AG04449 (cell line): Measurements from ENCODE around the gene PDE11A.

Source experiments
- CTCF ChIA-PET: fragments of 350-600 bp; formaldehyde crosslinking; extraction: SDS; loops from one replicate; lab custom pipeline; 2021; ENCODE audit warnings: antibody characterized with exemption; lab: Yijun Ruan, JAX
- POLR2A ChIA-PET: fragments of 400-600, 350-600 bp; formaldehyde crosslinking; extraction: SDS; loops from one replicate; lab custom pipeline; 2020; ENCODE audit warnings: antibody characterized with exemption, inconsistent platforms; lab: Yijun Ruan, JAX
- DNase-seq: peaks from one replicate; pipeline ENCODE4 v3.0.0-alpha.2; 2010; ENCODE audit warnings: low read depth, low spot score
- H3K4me3 ChIP-seq: 2 replicates; pipeline ENCODE4 v1.5.1; 2011; ENCODE audit warnings: low read depth, mild to moderate bottlenecking, control low read depth, low read length
- TF ChIP-seq, protein P1 (sequence below): IDR thresholded peaks from one replicate; pipeline ENCODE4 v1.5.1; 2011; ENCODE audit warnings: mild to moderate bottlenecking, moderate library complexity, low read length, control low read depth, inconsistent platforms; ENCODE audit not compliant: insufficient read depth; ENCODE audit errors: missing control alignments

The PDE11A gene

DNA sequence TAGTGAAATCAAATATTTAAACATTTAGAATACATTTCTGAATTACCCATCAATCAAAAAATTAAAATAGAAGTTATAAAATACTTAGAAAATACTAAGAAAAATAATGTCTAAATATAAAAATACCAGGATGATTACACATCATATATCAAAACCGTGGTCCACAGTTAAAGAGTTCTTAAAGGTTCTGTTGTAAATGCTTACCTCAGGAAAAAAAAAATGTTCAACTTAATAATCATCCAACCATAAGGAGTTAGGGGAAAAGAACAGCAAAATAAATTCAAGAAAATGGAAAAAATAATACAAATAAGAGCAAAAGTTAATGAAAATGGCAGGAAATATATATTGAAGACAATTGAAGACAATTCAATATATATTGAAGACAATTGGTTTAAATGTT, 43.2 kb downstream of the PDE11A start:
- TF ChIP-seq, protein P1, sequence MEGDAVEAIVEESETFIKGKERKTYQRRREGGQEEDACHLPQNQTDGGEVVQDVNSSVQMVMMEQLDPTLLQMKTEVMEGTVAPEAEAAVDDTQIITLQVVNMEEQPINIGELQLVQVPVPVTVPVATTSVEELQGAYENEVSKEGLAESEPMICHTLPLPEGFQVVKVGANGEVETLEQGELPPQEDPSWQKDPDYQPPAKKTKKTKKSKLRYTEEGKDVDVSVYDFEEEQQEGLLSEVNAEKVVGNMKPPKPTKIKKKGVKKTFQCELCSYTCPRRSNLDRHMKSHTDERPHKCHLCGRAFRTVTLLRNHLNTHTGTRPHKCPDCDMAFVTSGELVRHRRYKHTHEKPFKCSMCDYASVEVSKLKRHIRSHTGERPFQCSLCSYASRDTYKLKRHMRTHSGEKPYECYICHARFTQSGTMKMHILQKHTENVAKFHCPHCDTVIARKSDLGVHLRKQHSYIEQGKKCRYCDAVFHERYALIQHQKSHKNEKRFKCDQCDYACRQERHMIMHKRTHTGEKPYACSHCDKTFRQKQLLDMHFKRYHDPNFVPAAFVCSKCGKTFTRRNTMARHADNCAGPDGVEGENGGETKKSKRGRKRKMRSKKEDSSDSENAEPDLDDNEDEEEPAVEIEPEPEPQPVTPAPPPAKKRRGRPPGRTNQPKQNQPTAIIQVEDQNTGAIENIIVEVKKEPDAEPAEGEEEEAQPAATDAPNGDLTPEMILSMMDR, result no peak
- ChIA-PET POLR2A (no interaction called here), CTCF (no interaction called here)
- DNase-seq, result no peak
- H3K4me3 ChIP-seq, result no peak overlapping the region

DNA sequence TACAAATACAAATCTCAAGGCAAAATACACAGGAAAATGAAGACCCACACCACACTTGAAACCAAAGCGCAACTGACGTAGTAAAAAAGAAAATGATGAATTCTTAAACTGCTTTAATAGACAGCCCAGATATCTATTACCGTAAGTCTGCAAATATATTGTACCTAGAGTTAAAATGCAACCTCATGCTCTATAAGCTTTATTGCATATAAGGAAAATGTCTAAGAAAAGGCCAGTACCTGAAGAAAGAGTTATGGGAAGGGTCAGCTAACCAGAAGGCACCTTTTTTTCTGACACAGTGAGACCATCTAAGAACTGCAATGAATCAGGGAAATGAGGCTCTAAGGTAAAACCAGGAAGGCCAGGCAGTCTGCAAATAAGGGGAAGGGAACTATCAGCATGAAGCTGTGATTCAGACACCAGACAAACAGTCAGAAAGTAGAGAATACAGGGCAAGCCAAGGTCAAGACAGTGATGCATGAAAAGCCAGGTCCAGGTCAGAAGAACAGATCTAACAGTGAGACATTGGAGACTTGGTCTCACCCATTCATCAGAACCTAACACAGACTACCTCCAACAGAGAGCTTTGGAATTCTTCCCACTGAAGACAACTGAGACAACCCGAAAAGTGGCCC, 46.9 kb downstream of the PDE11A start:
- no peak overlapping the region for H3K4me3 ChIP-seq
- DNase-seq, result no peak
- ChIA-PET POLR2A (no interaction called here), CTCF (no interaction called here)
- TF ChIP-seq, protein P1, result no peak

DNA sequence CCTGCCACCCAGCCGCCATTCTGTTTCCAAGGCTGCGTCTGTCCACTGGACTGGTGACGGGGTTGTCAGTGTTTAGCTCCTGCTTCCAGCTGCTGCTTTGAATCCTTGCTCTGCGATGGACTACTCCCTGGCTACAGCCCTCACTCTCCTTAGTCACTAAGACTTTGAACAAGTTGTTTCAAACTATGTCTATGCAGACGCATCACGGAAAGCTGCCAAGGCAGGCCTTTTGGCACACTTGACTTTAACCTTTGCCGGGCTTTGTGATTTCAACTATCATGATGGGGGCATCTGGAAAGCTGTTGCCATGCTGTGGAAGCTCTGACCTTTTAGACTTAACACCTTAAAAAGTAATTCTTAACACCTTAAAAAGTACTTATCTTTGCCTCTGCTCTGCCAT, 54.4 kb downstream of the PDE11A start:
- no peak for DNase-seq
- POLR2A ChIA-PET, result no interaction called here
- CTCF ChIA-PET, result interaction anchor here (1.5 to 1.8 kb wide), 2 partner anchors 9 to 33 kb away, joined by 4 to 5 read pairs; no protein-coding TSS in a partner anchor
- no peak overlapping the region for H3K4me3 ChIP-seq
- TF ChIP-seq, protein P1, result no peak

DNA sequence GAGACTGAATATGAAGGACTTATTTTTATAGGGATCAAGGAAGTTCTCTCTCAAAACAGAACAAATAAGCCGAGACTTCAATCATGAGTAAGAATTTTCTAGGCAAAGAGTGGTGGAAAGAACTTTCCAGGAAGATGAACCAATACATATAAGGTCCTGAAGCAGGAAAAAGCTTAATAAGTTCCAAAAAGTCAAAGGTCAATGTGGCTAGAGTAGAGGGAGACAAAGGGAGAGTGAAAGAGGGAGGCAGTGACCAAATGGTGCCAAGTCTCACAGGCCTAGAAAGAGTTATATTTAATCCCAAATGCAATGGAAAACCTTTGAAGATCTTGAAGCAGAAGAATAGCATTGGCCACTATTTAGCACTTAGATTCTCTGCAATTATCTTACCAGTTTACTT, 56.0 kb downstream of the PDE11A start:
- H3K4me3 ChIP-seq, result no peak overlapping the region
- DNase-seq, result no peak
- ChIA-PET CTCF (no interaction called here), POLR2A (no interaction called here)
- TF ChIP-seq, protein P1, result no peak

DNA sequence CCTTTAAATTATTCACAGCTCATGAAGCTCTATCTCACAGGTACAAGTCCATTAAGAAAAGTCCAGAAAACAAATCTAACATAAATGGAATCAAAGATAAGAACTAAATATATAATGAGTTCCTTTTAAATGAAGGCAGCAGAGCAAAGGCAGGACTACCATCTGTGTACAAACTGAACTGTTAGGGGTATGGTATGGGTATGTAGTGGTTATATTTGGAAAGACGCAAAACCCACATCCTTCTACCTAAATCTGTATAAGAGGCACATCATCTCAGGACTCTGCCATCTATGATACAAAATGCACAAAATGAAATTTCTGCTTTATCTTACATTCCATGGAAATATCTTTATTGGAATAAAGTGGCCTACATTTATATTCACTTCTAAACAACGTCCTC, 59.9 kb downstream of the PDE11A start:
- ChIA-PET POLR2A (no interaction called here), CTCF (interaction anchor here (1.8 kb wide), 1 partner anchor 99 kb away, joined by 6 read pairs; the partner anchor contains the start of gene RBM45)
- DNase-seq, result no peak
- TF ChIP-seq, protein P1, result no peak
- H3K4me3 ChIP-seq, result no peak overlapping the region

DNA sequence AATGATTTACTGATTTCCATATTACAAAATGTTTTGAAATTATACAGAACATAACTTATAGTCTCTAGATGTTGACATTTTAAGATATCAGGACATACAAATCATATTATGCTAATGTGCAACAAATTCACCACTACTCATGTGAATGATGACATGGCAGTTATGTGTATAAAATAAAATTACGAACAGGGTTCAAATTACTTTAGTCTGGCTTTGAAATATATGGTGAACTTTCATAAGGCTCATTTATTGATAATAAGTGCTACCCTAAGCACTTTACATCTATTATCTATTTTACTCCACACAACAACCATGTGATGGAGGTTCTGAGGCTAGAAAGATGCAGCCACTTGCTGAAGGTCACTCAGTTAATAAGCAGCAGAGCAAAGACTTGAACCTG, 62.8 kb downstream of the PDE11A start:
- TF ChIP-seq, protein P1, result no peak
- no peak for DNase-seq
- no peak overlapping the region for H3K4me3 ChIP-seq
- ChIA-PET POLR2A (no interaction called here), CTCF (no interaction called here)
